Breast epithelium (tissue), 4 donors: ENCODE results near the gene RTN4RL1. TPM values are rescaled to one million over a fixed set of nuclear protein-coding genes. Genes with fewer than 3 reads are reported as not detected.

Source experiments
- DNase-seq, 2 donors: peaks; one replicate each; pipeline ENCODE4 v3.0.0-alpha.2; 2019; ENCODE audit warnings: low spot score in 2 of 2
- H3K27ac ChIP-seq, 2 donors: fragments of 200-600 bp; sonication (generic) in 1 of 2; one replicate each; pipeline ENCODE4 v1.5.1; 2016 to 2019; ENCODE audit warnings: mild to moderate bottlenecking in 1 of 2
- H3K27me3 ChIP-seq, 2 donors: fragments of 200-600 bp; sonication (generic) in 1 of 2; one replicate each; pipeline versions ENCODE4 v1.5.1 to v1.6.0; 2017 to 2019; ENCODE audit warnings: control low read depth in 1 of 2, mild to moderate bottlenecking in 1 of 2
- H3K36me3 ChIP-seq: fragments of 200-600 bp; one replicate; pipeline ENCODE4 v1.5.1; 2019
- H3K4me1 ChIP-seq, 2 donors: fragments of 200-600 bp; sonication (generic); one replicate each; pipeline ENCODE4 v1.5.1; 2016 to 2019; ENCODE audit warnings: control low read depth in 1 of 2
- H3K4me3 ChIP-seq, 3 donors: fragments of 200-600 bp; sonication (generic); 1 replicate in 2 of 3; 2 replicates in 1 of 3; pipeline ENCODE4 v1.5.1; 2016 to 2019; ENCODE audit warnings: mild to moderate bottlenecking in 3 of 3, moderate library complexity in 2 of 3
- H3K9me3 ChIP-seq, 2 donors: fragments of 200-600 bp; sonication (generic) in 1 of 2; one replicate each; pipeline ENCODE4 v1.5.1; 2016 to 2019; ENCODE audit warnings: control low read depth in 1 of 2
- CTCF ChIP-seq, 3 donors: fragments of 450-650 bp; IDR thresholded peaks; one replicate each; pipeline ENCODE4 v1.5.1; 2016 to 2017; ENCODE audit warnings: antibody characterized with exemption in 3 of 3, mild to moderate bottlenecking in 3 of 3, moderate library complexity in 3 of 3
- POLR2A ChIP-seq: fragments of 450-650 bp; IDR thresholded peaks from one replicate; pipeline ENCODE4 v1.6.1; 2016; ENCODE audit warnings: antibody characterized with exemption, mild to moderate bottlenecking, moderate library complexity
- POLR2AphosphoS5 ChIP-seq, 3 donors: sonication (generic); formaldehyde crosslinking; IDR thresholded peaks; one replicate each; pipeline ENCODE4 v1.6.1; 2017; ENCODE audit warnings: antibody characterized with exemption in 3 of 3
- intact Hi-C: fragments of 100-400 bp; cut with DNase I; formaldehyde crosslinking; loops from one replicate; pipeline ENCODE4 v1.15.1; 2023; ENCODE audit warnings: low total_unique reads
- total RNA-seq, 3 donors: library from RNA; depleted of rRNA; stranded (reverse); fragments of >200 nt; gene quantifications; one replicate each; pipeline ENCODE4 v1.1.0, GENCODE V29; 2016

Gene RTN4RL1
- total RNA-seq, 3 donors from 2014 or later: 3.8 to 19.6 (median 14.1) TPM

GRCh38 chr17:1906662-1907101, 118.5 kb downstream of the RTN4RL1 start:
- intact Hi-C loops: no loop called here
- H3K36me3 ChIP-seq: no peaks in the 10 kb centered on the region
- H3K9me3 ChIP-seq: no peaks in the 10 kb centered on the region
- DNase-seq: no peak
- peaks cover 0 to 8% of the 10 kb centered on the region in 2 donors for H3K4me1 ChIP-seq
- no peak overlapping the region for H3K27ac ChIP-seq
- peaks cover 0 to 17% of the 10 kb centered on the region in 2 donors for H3K27me3 ChIP-seq
- H3K4me3 ChIP-seq: no peak overlapping the region
- TF ChIP-seq CTCF (IDR thresholded peaks at IDR 0.05) (no peak), POLR2AphosphoS5 (IDR thresholded peaks at IDR 0.05) (no peak), POLR2A (no peak)

- Histone ChIP-seq H3K4me3 (no peak overlapping the region), H3K27me3 (peaks cover 0 to 17% of the 10 kb centered on the region in 2 donors), H3K36me3 (no peaks in the 10 kb centered on the region), H3K4me1 (peaks cover 0 to 8% of the 10 kb centered on the region in 2 donors), H3K27ac (no peak overlapping the region), H3K9me3 (no peaks in the 10 kb centered on the region)
- no peak for DNase-seq
- intact Hi-C loops: no loop called here
- TF ChIP-seq CTCF (IDR thresholded peaks at IDR 0.05) (no peak), POLR2AphosphoS5 (IDR thresholded peaks at IDR 0.05) (no peak), POLR2A (no peak)
Observed at GRCh38 chr17:1905190-1905913, 119.8 kb downstream of the RTN4RL1 start.

- intact Hi-C loops: no loop called here
- DNase-seq: no peak
- Histone ChIP-seq H3K27me3 (peaks cover 0 to 17% of the 10 kb centered on the region in 2 donors), H3K9me3 (no peaks in the 10 kb centered on the region), H3K27ac (no peak overlapping the region), H3K36me3 (no peaks in the 10 kb centered on the region), H3K4me3 (no peak overlapping the region), H3K4me1 (peaks cover 0 to 8% of the 10 kb centered on the region in 2 donors)
- no peak for TF ChIP-seq CTCF (IDR thresholded peaks at IDR 0.05)
- TF ChIP-seq POLR2A: no peak
- TF ChIP-seq POLR2AphosphoS5 (IDR thresholded peaks at IDR 0.05): no peak
Observed at GRCh38 chr17:1904273-1905182, 120.6 kb downstream of the RTN4RL1 start.

- Histone ChIP-seq H3K9me3 (no peaks in the 10 kb centered on the region), H3K4me3 (no peak overlapping the region), H3K4me1 (no peaks in the 10 kb centered on the region), H3K27me3 (no peaks in the 10 kb centered on the region), H3K36me3 (peaks cover 4% of the 10 kb centered on the region), H3K27ac (no peak overlapping the region)
- no peak for TF ChIP-seq POLR2A
- peak in 2 of 3 donors; percentile 15 to 33 for TF ChIP-seq CTCF (IDR thresholded peaks at IDR 0.05)
- DNase-seq: no peak
- intact Hi-C loops: no loop called here
Observed at GRCh38 chr17:1899403-1900000, 125.6 kb downstream of the RTN4RL1 start.
